Chondrocyte (in vitro differentiated cells): ENCODE data around the gene DGKH. TPM values are rescaled to one million over a fixed set of nuclear protein-coding genes. Genes with fewer than 3 reads are reported as not detected.

Experiments
- DNase-seq: peaks from one replicate; pipeline ENCODE4 v3.0.0; 2021; ENCODE audit warnings: mixed read lengths, low spot score
- H3K27ac Mint-ChIP-seq: one replicate; pipeline ENCODE4 v1.8.0; 2021; ENCODE audit warnings: mild to moderate bottlenecking, moderate library complexity, mixed read lengths; ENCODE audit not compliant: unreplicated experiment
- H3K27me3 Mint-ChIP-seq: 2 replicates; pipeline ENCODE4 v1.8.0; 2021; ENCODE audit warnings: low read depth, mixed read lengths
- H3K36me3 Mint-ChIP-seq: 2 replicates; pipeline ENCODE4 v1.8.0; 2021; ENCODE audit warnings: low read depth, mixed read lengths
- H3K4me1 Mint-ChIP-seq: 2 replicates; pipeline ENCODE4 v1.8.0; 2021; ENCODE audit warnings: low read depth, mild to moderate bottlenecking, mixed read lengths
- H3K4me3 Mint-ChIP-seq: one replicate; pipeline ENCODE4 v1.8.0; 2021; ENCODE audit warnings: mild to moderate bottlenecking, moderate library complexity, mixed read lengths; ENCODE audit not compliant: unreplicated experiment
- H3K9me3 Mint-ChIP-seq: 2 replicates; pipeline ENCODE4 v1.8.0; 2021; ENCODE audit warnings: low read depth, mixed read lengths
- CTCF ChIP-seq: fragments of 200-600 bp; sonication (generic); IDR thresholded peaks from 2 replicates; pipeline ENCODE4 v1.5.0; 2021; ENCODE audit warnings: antibody characterized with exemption, mild to moderate bottlenecking, moderate library complexity
- total RNA-seq: library from RNA; stranded (reverse); gene quantifications from 3 replicates; pipeline ENCODE4 v1.2.1, GENCODE V29; 2021

Gene DGKH
- total RNA-seq, 1 donor from 2014 or later: 14.7 TPM

GRCh38 chr13:42063105-42063504, 14.7 kb downstream of the DGKH start:
- H3K36me3 Mint-ChIP-seq: peaks cover 20% of the 10 kb centered on the region
- DNase-seq: no peak
- peaks cover 4% of the 10 kb centered on the region for H3K9me3 Mint-ChIP-seq
- no peak overlapping the region for H3K27ac Mint-ChIP-seq
- H3K4me3 Mint-ChIP-seq: no peak overlapping the region
- H3K27me3 Mint-ChIP-seq: no peaks in the 10 kb centered on the region
- no peak for TF ChIP-seq CTCF
- peaks cover 12% of the 10 kb centered on the region for H3K4me1 Mint-ChIP-seq

GRCh38 chr13:42064259-42064658, 15.8 kb downstream of the DGKH start:
- Mint-ChIP-seq H3K4me3 (no peak overlapping the region), H3K36me3 (peaks cover 17% of the 10 kb centered on the region), H3K9me3 (no peaks in the 10 kb centered on the region), H3K27ac (no peak overlapping the region), H3K4me1 (peaks cover 18% of the 10 kb centered on the region), H3K27me3 (no peaks in the 10 kb centered on the region)
- DNase-seq: no peak
- no peak for TF ChIP-seq CTCF

- H3K4me3 Mint-ChIP-seq: no peak overlapping the region
- no peak for DNase-seq
- no peaks in the 10 kb centered on the region for H3K27me3 Mint-ChIP-seq
- H3K4me1 Mint-ChIP-seq: peaks cover 18% of the 10 kb centered on the region
- no peak for TF ChIP-seq CTCF
- no peak overlapping the region for H3K27ac Mint-ChIP-seq
- no peaks in the 10 kb centered on the region for H3K9me3 Mint-ChIP-seq
- peaks cover 17% of the 10 kb centered on the region for H3K36me3 Mint-ChIP-seq
These were observed 16.5 kb downstream of the DGKH start for GRCh38 chr13:42064966-42065365.

GRCh38 chr13:42065414-42065813, 17.0 kb downstream of the DGKH start:
- no peak for TF ChIP-seq CTCF
- no peak overlapping the region for H3K4me3 Mint-ChIP-seq
- no peak for DNase-seq
- peaks cover 17% of the 10 kb centered on the region for H3K36me3 Mint-ChIP-seq
- no peak overlapping the region for H3K27ac Mint-ChIP-seq
- H3K27me3 Mint-ChIP-seq: no peaks in the 10 kb centered on the region
- H3K4me1 Mint-ChIP-seq: peaks cover 18% of the 10 kb centered on the region
- H3K9me3 Mint-ChIP-seq: no peaks in the 10 kb centered on the region

GRCh38 chr13:42066542-42066941, 18.1 kb downstream of the DGKH start:
- DNase-seq: no peak
- Mint-ChIP-seq H3K36me3 (peaks cover 16% of the 10 kb centered on the region), H3K27me3 (no peaks in the 10 kb centered on the region), H3K27ac (no peak overlapping the region), H3K4me3 (no peak overlapping the region), H3K4me1 (peaks cover 18% of the 10 kb centered on the region), H3K9me3 (no peaks in the 10 kb centered on the region)
- no peak for TF ChIP-seq CTCF
